OCI-LY7 (cell line): ENCODE data around the gene MSRB3. TPM values are rescaled to one million over a fixed set of nuclear protein-coding genes. Genes with fewer than 3 reads are reported as not detected.
A peak's percentile ranks its signal among the peaks of the same experiment; 100 is the strongest.

Experiments
- Bru-seq: library from RNA; stranded (reverse); fragments of 400-500 nt; gene quantifications from one replicate; lab custom pipeline; 2021; lab: Mats Ljungman, UMichigan
- BruChase-seq, 2 experiments: library from RNA; stranded (reverse); fragments of 400-500 nt; gene quantifications; one replicate each; lab custom pipeline; 2021; lab: Mats Ljungman, UMichigan
- BruUV-seq: library from RNA; stranded (reverse); fragments of 400-500 nt; replicated peaks from 2 replicates; lab custom pipeline; 2021; lab: Mats Ljungman, UMichigan
- CTCF ChIA-PET: fragments of 300-600 bp; sonication (Branson Sonifier 250); formaldehyde crosslinking; loops from one replicate; lab custom pipeline; 2022; ENCODE audit warnings: antibody characterized with exemption; ENCODE audit not compliant: unreplicated experiment; lab: Charles Lee
- POLR2A ChIA-PET: fragments of 300-600 bp; sonication (Branson Sonifier 250); formaldehyde crosslinking; loops from one replicate; lab custom pipeline; 2022; ENCODE audit warnings: antibody characterized with exemption; lab: Charles Lee
- DNase-seq: peaks from one replicate; pipeline ENCODE4 v3.0.0-alpha.2; 2015; ENCODE audit warnings: low spot score
- H2AFZ ChIP-seq: fragments of 200-600 bp; sonication (generic), shearing (Covaris generic); 2 replicates; pipeline ENCODE4 v1.6.1; 2014; ENCODE audit warnings: mild to moderate bottlenecking, antibody characterized with exemption, low read length, moderate library complexity
- H3K27ac ChIP-seq: fragments of 200-600 bp; sonication (generic); 2 replicates; pipeline ENCODE4 v1.5.1; 2014; ENCODE audit warnings: mixed run types, low read depth, mild to moderate bottlenecking, moderate library complexity, low read length, inconsistent platforms; ENCODE audit not compliant: poor library complexity, severe bottlenecking
- H3K36me3 ChIP-seq: fragments of 200-600 bp; sonication (generic); 2 replicates; pipeline ENCODE4 v1.6.1; 2014; ENCODE audit warnings: mild to moderate bottlenecking, antibody characterized with exemption, low read length, moderate library complexity, mixed read lengths; ENCODE audit not compliant: insufficient read depth
- H3K4me1 ChIP-seq: fragments of 200-600 bp; sonication (generic); 2 replicates; pipeline ENCODE4 v1.5.1; 2014; ENCODE audit warnings: mild to moderate bottlenecking, low read length; ENCODE audit not compliant: insufficient read depth, poor library complexity, severe bottlenecking
- H3K4me2 ChIP-seq: fragments of 200-600 bp; sonication (generic); 2 replicates; pipeline ENCODE4 v1.6.1; 2014; ENCODE audit warnings: mild to moderate bottlenecking, low read length
- H3K4me3 ChIP-seq: fragments of 200-600 bp; sonication (generic); 2 replicates; pipeline ENCODE4 v1.5.1; 2014; ENCODE audit warnings: mild to moderate bottlenecking, low read depth, low read length; ENCODE audit not compliant: poor library complexity, severe bottlenecking
- H3K79me2 ChIP-seq: fragments of 200-600 bp; sonication (generic); 2 replicates; pipeline ENCODE4 v1.6.1; 2016; ENCODE audit warnings: low read depth, mild to moderate bottlenecking, low read length, moderate library complexity, mixed read lengths; ENCODE audit not compliant: insufficient read depth
- H3K9me2 ChIP-seq: fragments of 200-600 bp; sonication (generic); 2 replicates; pipeline ENCODE4 v1.6.1; 2016; ENCODE audit warnings: mild to moderate bottlenecking, low read length, mixed read lengths; ENCODE audit not compliant: insufficient read depth
- H3K9me3 ChIP-seq: fragments of 200-600 bp; sonication (generic); 2 replicates; pipeline ENCODE4 v1.6.1; 2014; ENCODE audit warnings: mild to moderate bottlenecking, mixed run types, low read length, mixed read lengths
- H4K20me1 ChIP-seq: fragments of 200-600 bp; sonication (generic); 2 replicates; pipeline ENCODE4 v1.6.1; 2014; ENCODE audit warnings: mild to moderate bottlenecking, antibody characterized with exemption, low read length, moderate library complexity, mixed read lengths; ENCODE audit not compliant: insufficient read depth
- EZH2phosphoT487 ChIP-seq: fragments of 200-600 bp; sonication (generic); IDR thresholded peaks from 2 replicates; pipeline ENCODE4 v1.6.1; 2018; ENCODE audit warnings: low read depth, borderline replicate concordance, mild to moderate bottlenecking, mixed run types, antibody characterized with exemption, low read length, moderate library complexity, mixed read lengths
- intact Hi-C: fragments of 100-400 bp; cut with micrococcal nuclease; formaldehyde crosslinking; loops from one replicate; pipeline ENCODE4 v1.10.0; 2022; ENCODE audit not compliant: unreplicated experiment
- long read RNA-seq: library from polyadenylated mRNA; stranded (forward); transcript quantifications from one replicate; pipeline ENCODE4 v2.0.0, GENCODE V29; 2022
- total RNA-seq, 2 experiments: library from RNA; depleted of rRNA in 1 of 2; stranded (reverse); fragments of >200 nt in 1 of 2; shearing (Covaris generic) in 1 of 2; gene quantifications; 2 replicates each; pipeline ENCODE4 v1.2.3, GENCODE V29; 2014 to 2022
- TF ChIP-seq, protein P1 (sequence below): fragments of 200-600 bp; sonication (generic); conservative IDR thresholded peaks from 2 replicates; pipeline ENCODE4 v1.5.1; 2014; ENCODE audit warnings: mild to moderate bottlenecking, antibody characterized with exemption, low read length, moderate library complexity, mixed read lengths

Gene MSRB3
- total RNA-seq (2014; rRNA removed; shearing (Covaris generic)) (not detected in 2 replicates), total RNA-seq (2022) (not detected in 2 replicates), Bru-seq, nascent RNA (percentile 5 among the genes with signal in this experiment), BruChase-seq, experiment 1, labeled RNA remaining after a 6-hour chase (percentile 5 among the genes with signal in this experiment), BruChase-seq, experiment 2, labeled RNA remaining after a 2-hour chase (percentile 11 among the genes with signal in this experiment)
- long read RNA-seq = 0 reads

DNA sequence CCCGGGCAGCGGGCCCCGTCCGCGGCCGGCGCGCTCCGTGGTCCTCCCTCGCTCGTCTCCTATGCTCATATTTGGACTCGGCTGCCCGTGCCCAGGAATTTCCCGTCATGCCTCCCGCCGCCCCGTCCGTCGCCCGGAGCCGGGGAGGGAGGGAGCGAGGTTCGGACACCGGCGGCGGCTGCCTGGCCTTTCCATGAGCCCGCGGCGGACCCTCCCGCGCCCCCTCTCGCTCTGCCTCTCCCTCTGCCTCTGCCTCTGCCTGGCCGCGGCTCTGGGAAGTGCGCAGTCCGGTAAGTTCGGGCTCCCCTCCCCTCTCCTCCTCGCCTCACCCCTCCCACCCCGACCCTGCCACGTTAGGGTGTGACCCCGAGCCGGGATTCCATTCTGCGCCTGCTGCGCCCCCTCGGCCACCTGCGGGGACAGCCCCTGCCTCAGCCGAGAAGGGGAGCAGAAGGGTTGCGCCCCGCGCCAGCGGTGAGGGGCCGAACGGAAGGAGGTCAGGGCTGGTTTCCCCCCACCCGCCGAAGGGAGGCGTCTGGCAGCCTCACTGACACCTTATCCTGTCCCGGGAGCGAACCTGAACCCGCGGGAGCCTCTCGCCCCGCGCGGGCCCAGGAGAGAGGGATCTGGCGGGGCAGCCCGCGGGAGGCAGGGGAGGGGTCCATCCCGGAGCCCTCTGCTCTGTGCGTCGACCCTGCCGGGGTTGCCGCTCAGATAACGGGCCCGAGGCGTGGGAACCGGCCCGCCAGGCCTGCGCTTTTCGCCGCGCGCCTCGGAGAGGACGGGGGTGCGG, at the start of gene MSRB3:
Gene MSRB3 (plus strand): TSS at position 108 of the 793 bp plus-strand sequence. CDS start 29,897 bp downstream, outside the sequence.
- Histone ChIP-seq H4K20me1 (no peaks in the 10 kb centered on the region), H3K9me2 (no peaks in the 10 kb centered on the region), H3K36me3 (no peaks in the 10 kb centered on the region), H3K4me2 (no peak within 1 kb of the TSS), H2AFZ (no peak within 1 kb of the TSS), H3K4me3 (no peak within 1 kb of the TSS), H3K27ac (no peak within 1 kb of the TSS), H3K79me2 (no peaks in the 10 kb centered on the region), H3K4me1 (no peaks in the 10 kb centered on the region), H3K9me3 (no peaks in the 10 kb centered on the region)
- intact Hi-C loops = no loop called here
- DNase-seq = no peak
- TF ChIP-seq, protein P1, sequence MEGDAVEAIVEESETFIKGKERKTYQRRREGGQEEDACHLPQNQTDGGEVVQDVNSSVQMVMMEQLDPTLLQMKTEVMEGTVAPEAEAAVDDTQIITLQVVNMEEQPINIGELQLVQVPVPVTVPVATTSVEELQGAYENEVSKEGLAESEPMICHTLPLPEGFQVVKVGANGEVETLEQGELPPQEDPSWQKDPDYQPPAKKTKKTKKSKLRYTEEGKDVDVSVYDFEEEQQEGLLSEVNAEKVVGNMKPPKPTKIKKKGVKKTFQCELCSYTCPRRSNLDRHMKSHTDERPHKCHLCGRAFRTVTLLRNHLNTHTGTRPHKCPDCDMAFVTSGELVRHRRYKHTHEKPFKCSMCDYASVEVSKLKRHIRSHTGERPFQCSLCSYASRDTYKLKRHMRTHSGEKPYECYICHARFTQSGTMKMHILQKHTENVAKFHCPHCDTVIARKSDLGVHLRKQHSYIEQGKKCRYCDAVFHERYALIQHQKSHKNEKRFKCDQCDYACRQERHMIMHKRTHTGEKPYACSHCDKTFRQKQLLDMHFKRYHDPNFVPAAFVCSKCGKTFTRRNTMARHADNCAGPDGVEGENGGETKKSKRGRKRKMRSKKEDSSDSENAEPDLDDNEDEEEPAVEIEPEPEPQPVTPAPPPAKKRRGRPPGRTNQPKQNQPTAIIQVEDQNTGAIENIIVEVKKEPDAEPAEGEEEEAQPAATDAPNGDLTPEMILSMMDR = no peak
- no peak for TF ChIP-seq EZH2phosphoT487
- ChIA-PET POLR2A (no interaction called here), CTCF (no interaction called here)
- no TSS peak for BruUV-seq

DNA sequence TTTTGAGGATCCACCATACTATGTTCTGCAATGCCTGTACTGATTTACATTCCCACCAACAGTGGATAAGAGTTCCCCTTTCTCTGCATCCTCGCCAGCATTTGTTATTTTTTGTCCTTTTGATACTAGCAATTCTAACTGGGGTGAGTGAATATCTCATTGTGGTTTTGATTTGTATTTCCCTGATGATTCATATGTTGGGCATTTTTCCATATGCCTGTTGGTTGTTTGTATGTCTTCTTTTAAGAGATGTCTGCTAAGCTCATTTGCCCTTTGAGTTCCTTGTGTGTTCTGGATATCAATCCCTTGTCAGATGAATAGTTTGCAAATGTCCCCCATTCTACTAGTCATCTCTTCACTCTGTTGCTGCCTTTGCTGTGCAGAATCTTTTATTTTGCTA, 49.0 kb upstream of the MSRB3 start:
- H3K79me2 ChIP-seq = no peaks in the 10 kb centered on the region
- intact Hi-C loops = no loop called here
- no peak overlapping the region for H3K4me2 ChIP-seq

More for the DNA sequence above, 49.0 kb upstream of the MSRB3 start:
- H3K9me2 ChIP-seq = no peaks in the 10 kb centered on the region
- no peak overlapping the region for H2AFZ ChIP-seq
- no peak overlapping the region for H3K4me3 ChIP-seq
- H3K27ac ChIP-seq = no peak overlapping the region
- no peak for DNase-seq
- BruUV-seq = no TSS peak
- CTCF ChIA-PET = no interaction called here
- no peaks in the 10 kb centered on the region for H3K4me1 ChIP-seq
- H3K9me3 ChIP-seq = peaks cover 25% of the 10 kb centered on the region; the same call in 1 of the 2 replicates
- POLR2A ChIA-PET = no interaction called here
- peaks cover 38% of the 10 kb centered on the region for H3K36me3 ChIP-seq
- H4K20me1 ChIP-seq = peaks cover 6% of the 10 kb centered on the region
- TF ChIP-seq, protein P1 = no peak
- TF ChIP-seq EZH2phosphoT487 = no peak
